MCF 10A (cell line): Measurements from ENCODE around the gene SDK1. TPM values are rescaled to one million over a fixed set of nuclear protein-coding genes. Genes with fewer than 3 reads are reported as not detected.

Experiments used
- BruUV-seq: library from RNA; stranded (reverse); fragments of 400-500 nt; replicated peaks from 2 replicates; lab custom pipeline; 2021; lab: Mats Ljungman, UMichigan
- CTCF ChIA-PET: fragments of 300-600 bp; sonication (Branson Sonifier 250); formaldehyde crosslinking; extraction: SDS; loops from one replicate; lab custom pipeline; 2021; ENCODE audit warnings: antibody characterized with exemption, inconsistent platforms; lab: Yijun Ruan, JAX
- POLR2A ChIA-PET: fragments of 300-600, 350-650 bp; sonication (Branson Sonifier 250); formaldehyde crosslinking; extraction: SDS; loops from one replicate; lab custom pipeline; 2020; ENCODE audit warnings: antibody characterized with exemption, inconsistent platforms; lab: Yijun Ruan, JAX
- DNase-seq: peaks from one replicate; pipeline ENCODE4 v3.0.0-alpha.2; 2018; ENCODE audit not compliant: unreplicated experiment
- H3K27ac Mint-ChIP-seq: one replicate; pipeline ENCODE4 v1.8.0; 2022; ENCODE audit warnings: mild to moderate bottlenecking, low read depth, mixed read lengths; ENCODE audit not compliant: unreplicated experiment
- H3K27me3 Mint-ChIP-seq: one replicate; pipeline ENCODE4 v1.8.0; 2022; ENCODE audit warnings: mixed read lengths; ENCODE audit not compliant: insufficient read depth, unreplicated experiment
- H3K36me3 Mint-ChIP-seq: one replicate; pipeline ENCODE4 v1.8.0; 2022; ENCODE audit warnings: mild to moderate bottlenecking, moderate library complexity, mixed read lengths; ENCODE audit not compliant: insufficient read depth, unreplicated experiment
- H3K4me1 Mint-ChIP-seq: one replicate; pipeline ENCODE4 v1.8.0; 2022; ENCODE audit warnings: mixed read lengths; ENCODE audit not compliant: insufficient read depth, unreplicated experiment
- H3K4me3 Mint-ChIP-seq: one replicate; pipeline ENCODE4 v1.8.0; 2022; ENCODE audit warnings: mild to moderate bottlenecking, moderate library complexity, mixed read lengths; ENCODE audit not compliant: unreplicated experiment
- H3K9me3 Mint-ChIP-seq: one replicate; pipeline ENCODE4 v1.8.0; 2022; ENCODE audit warnings: mixed read lengths; ENCODE audit not compliant: unreplicated experiment
- CTCF ChIP-seq: fragments of 200-600 bp; IDR thresholded peaks from one replicate; pipeline ENCODE4 v1.8.0; 2022; ENCODE audit warnings: antibody characterized with exemption, mild to moderate bottlenecking; ENCODE audit not compliant: unreplicated experiment
- intact Hi-C: fragments of 100-400 bp; cut with micrococcal nuclease; formaldehyde crosslinking; loops from 2 replicates; pipeline ENCODE4 v1.14.1; 2022
- total RNA-seq: library from RNA; stranded (reverse); gene quantifications from 2 replicates; pipeline ENCODE4 v1.2.3, GENCODE V29; 2022

SDK1 gene
- total RNA-seq, 1 experiment from 2014 or later = 3.3 TPM

- H3K27ac Mint-ChIP-seq = no peak overlapping the region
- H3K4me3 Mint-ChIP-seq = no peak overlapping the region
- H3K27me3 Mint-ChIP-seq = no peaks in the 10 kb centered on the region
- peaks cover 10% of the 10 kb centered on the region for H3K36me3 Mint-ChIP-seq
- intact Hi-C loops = no loop called here
- DNase-seq = peak; percentile 43
- BruUV-seq = no TSS peak
- CTCF ChIA-PET = interaction anchor here (0.6 kb wide), 2 partner anchors 652 to 800 kb away, joined by 3 to 4 read pairs; no protein-coding TSS in a partner anchor
- POLR2A ChIA-PET = no interaction called here
- TF ChIP-seq CTCF = no peak
- H3K4me1 Mint-ChIP-seq = peaks cover 30% of the 10 kb centered on the region
- H3K9me3 Mint-ChIP-seq = peaks cover 5% of the 10 kb centered on the region
Observed at GRCh38 chr7:3916146-3916545, 615.1 kb downstream of the SDK1 start.

GRCh38 chr7:3917436-3917835 is 616.4 kb downstream of the SDK1 start:
- Mint-ChIP-seq H3K4me1 (peaks cover 20% of the 10 kb centered on the region), H3K9me3 (peaks cover 5% of the 10 kb centered on the region), H3K27me3 (no peaks in the 10 kb centered on the region), H3K36me3 (peaks cover 10% of the 10 kb centered on the region), H3K27ac (no peak overlapping the region), H3K4me3 (no peak overlapping the region)
- BruUV-seq = no TSS peak
- ChIA-PET CTCF (no interaction called here), POLR2A (no interaction called here)
- no peak for TF ChIP-seq CTCF
- DNase-seq = no peak
- intact Hi-C loops = no loop called here

GRCh38 chr7:3918576-3918975 is 617.5 kb downstream of the SDK1 start:
- Mint-ChIP-seq H3K36me3 (peaks cover 5% of the 10 kb centered on the region), H3K9me3 (peaks cover 3% of the 10 kb centered on the region), H3K27me3 (no peaks in the 10 kb centered on the region), H3K4me3 (no peak overlapping the region), H3K27ac (no peak overlapping the region), H3K4me1 (peaks cover 26% of the 10 kb centered on the region)
- ChIA-PET POLR2A (interaction anchor here (0.6 kb wide), 1 partner anchor 22 kb away, joined by 3 read pairs; no protein-coding TSS in a partner anchor), CTCF (no interaction called here)
- no peak for TF ChIP-seq CTCF
- intact Hi-C loops = no loop called here
- DNase-seq = no peak
- no TSS peak for BruUV-seq

- POLR2A ChIA-PET = interaction anchor here (0.6 to 1.5 kb wide), 8 partner anchors 30 to 854 kb away, joined by 3 to 5 read pairs (median 3); partner anchors contain the start of gene AP5Z1
- BruUV-seq = no TSS peak
- Mint-ChIP-seq H3K4me1 (peaks cover 8% of the 10 kb centered on the region), H3K4me3 (no peak overlapping the region), H3K9me3 (no peaks in the 10 kb centered on the region), H3K27ac (no peak overlapping the region), H3K36me3 (no peaks in the 10 kb centered on the region), H3K27me3 (peaks cover 10% of the 10 kb centered on the region)
- intact Hi-C loops = loop anchor here (1.0 kb wide), 2 partner anchors 557 to 709 kb away; no protein-coding TSS in a partner anchor
- peak; percentile 57 for TF ChIP-seq CTCF
- CTCF ChIA-PET = interaction anchor here (0.5 to 3.2 kb wide), 18 partner anchors 8 to 1193 kb away, joined by 3 to 19 read pairs (median 4); no protein-coding TSS in a partner anchor
- peak; percentile 85 for DNase-seq
Observed at GRCh38 chr7:3922175-3922635, 621.2 kb downstream of the SDK1 start.
